ENCODE measurements around the gene EXOSC3. TPM values are rescaled to one million over a fixed set of nuclear protein-coding genes. Genes with fewer than 3 reads are reported as not detected.

EXOSC3 gene
- total and polyA plus RNA-seq, 10 of the 15 experiments (the other 5 are each of a cell fraction or from before 2014, with no cell fraction given): 8.2 to 161 (median 61.4) TPM

DNA sequence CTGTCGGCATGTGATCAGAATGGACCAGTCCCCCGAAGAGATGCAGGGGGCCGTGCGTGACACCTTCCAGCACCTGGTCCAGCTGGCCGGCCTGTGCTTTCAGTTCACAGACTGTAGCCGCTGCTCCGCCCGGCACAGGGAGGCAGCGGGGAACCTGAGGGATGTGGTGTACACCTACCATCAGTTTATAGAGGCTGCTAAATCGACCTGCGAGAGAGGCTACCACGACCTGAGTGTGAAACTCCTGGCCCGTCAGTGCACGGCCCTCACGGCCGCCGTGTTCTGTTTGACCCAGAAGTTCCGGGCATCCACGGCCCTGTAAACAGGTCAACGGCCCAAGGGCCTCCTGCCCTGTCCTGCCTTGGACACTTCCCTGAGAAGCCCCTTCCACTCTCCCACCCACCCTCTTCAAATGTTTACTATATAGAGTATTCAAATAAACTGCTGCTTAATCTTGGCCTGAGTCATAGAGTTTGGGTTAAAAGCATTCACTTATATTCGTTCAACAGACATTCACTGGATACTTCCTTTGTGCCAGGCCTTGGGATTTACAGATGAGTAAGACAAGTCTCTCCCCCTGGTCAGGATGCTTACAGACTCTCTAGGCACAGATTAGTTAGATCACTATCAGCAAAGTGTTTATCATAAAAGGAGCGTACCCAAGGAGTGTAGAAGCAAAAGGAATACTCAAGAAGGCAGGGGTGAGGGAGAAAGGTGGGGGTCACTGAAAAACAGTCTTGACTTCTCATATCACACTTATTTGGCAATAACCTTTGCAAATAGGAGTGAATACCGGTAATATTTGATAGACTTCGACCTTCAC is 38.2 kb downstream of the EXOSC3 start (continued):
- TF ChIP-seq, protein P1, sequence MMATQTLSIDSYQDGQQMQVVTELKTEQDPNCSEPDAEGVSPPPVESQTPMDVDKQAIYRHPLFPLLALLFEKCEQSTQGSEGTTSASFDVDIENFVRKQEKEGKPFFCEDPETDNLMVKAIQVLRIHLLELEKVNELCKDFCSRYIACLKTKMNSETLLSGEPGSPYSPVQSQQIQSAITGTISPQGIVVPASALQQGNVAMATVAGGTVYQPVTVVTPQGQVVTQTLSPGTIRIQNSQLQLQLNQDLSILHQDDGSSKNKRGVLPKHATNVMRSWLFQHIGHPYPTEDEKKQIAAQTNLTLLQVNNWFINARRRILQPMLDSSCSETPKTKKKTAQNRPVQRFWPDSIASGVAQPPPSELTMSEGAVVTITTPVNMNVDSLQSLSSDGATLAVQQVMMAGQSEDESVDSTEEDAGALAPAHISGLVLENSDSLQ (IDR thresholded peaks at IDR 0.05): no peak

DNA sequence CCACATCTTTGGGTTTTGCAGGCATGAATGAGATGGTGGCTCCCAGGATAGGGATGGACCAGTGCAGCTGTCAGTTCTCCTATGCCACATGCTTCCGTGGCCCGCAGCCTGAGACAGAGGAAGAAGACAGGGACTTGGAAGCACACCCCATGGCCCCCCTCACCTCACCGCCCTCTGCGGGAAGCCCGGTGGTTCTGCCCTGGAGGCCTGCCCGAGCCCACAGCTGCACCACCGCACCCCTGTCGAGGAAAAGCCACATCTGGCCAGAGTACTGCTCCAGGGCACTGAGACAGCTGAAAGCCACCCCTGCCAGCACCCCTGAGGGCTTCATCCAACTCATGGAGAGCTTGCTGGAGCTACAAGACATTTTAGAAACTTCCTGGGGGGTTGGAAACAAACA is 38.9 kb downstream of the EXOSC3 start:
- in situ Hi-C loops (cut with MboI) (no loop called here), intact Hi-C loops (cut with micrococcal nuclease; ENCODE audit: unreplicated experiment) (loop anchor here (2.0 to 10.0 kb wide), 3 partner anchors 263 to 617 kb away; partner anchors contain the start of gene SHB)
- ChIA-PET SMC1A (ENCODE audit: uncharacterized antibody, unreplicated experiment) (interaction anchor here (0.9 to 1.5 kb wide), 2 partner anchors 12 to 156 kb away, joined by 3 read pairs; no protein-coding TSS in a partner anchor), POLR2A (interaction anchor here (0.6 to 1.0 kb wide), 2 partner anchors 12 to 66 kb away, joined by 3 read pairs; no protein-coding TSS in a partner anchor), RAD21 (ENCODE audit: unreplicated experiment) (interaction anchor here (0.5 kb wide), 1 partner anchor 147 kb away, joined by 3 read pairs; no protein-coding TSS in a partner anchor), CTCF (interaction anchor here (0.9 to 1.3 kb wide), 3 partner anchors 22 to 157 kb away, joined by 3 to 4 read pairs (median 3); no protein-coding TSS in a partner anchor)
- H3K4me3 ChIP-seq: no peak overlapping the region
- no peaks in the 10 kb centered on the region for H4K20me1 ChIP-seq (ENCODE audit: control insufficient read depth, insufficient read depth)
- no peak for ATAC-seq
- no peak overlapping the region for H3K9ac ChIP-seq (ENCODE audit: control insufficient read depth, insufficient read depth, low read length)
- no peaks in the 10 kb centered on the region for H3K27me3 ChIP-seq (replicated peaks in 1 of 2; ENCODE audit: control insufficient read depth in 2 of 2, insufficient read depth in 2 of 2, low read length in 1 of 2)
- no peaks in the 10 kb centered on the region for H3K79me2 ChIP-seq (ENCODE audit: control insufficient read depth, insufficient read depth, low read length)
- H3K36me3 ChIP-seq (ENCODE audit: control insufficient read depth in 2 of 2, insufficient read depth in 2 of 2, low read length in 1 of 2): no peaks in the 10 kb centered on the region
- DNase-seq (ENCODE audit: low read depth, low spot score): no peak
- no TSS peak for BruUV-seq (replicated peaks)
- no peaks in the 10 kb centered on the region for H3K4me1 ChIP-seq (ENCODE audit: control insufficient read depth, insufficient read depth, low read length)
- no peak for FAIRE-seq
- no peak overlapping the region for H3K27ac ChIP-seq (ENCODE audit: control insufficient read depth, insufficient read depth)
- no peak overlapping the region for H2AFZ ChIP-seq (ENCODE audit: control insufficient read depth, low read depth, low read length)
- H3K4me2 ChIP-seq (ENCODE audit: control insufficient read depth, insufficient read depth): no peak overlapping the region
- no peaks in the 10 kb centered on the region for H3K9me3 ChIP-seq (replicated peaks; ENCODE audit: control insufficient read depth, insufficient read depth, low read length)
- 38% methylated on average over 8 of the region's 8 CpGs for WGBS (ENCODE audit: insufficient coverage, insufficient replicate concordance, low lambda C conversion rate, missing lambda C conversion rate)
- TF ChIP-seq STAT3 (IDR thresholded peaks at IDR 0.05; ENCODE audit: low read depth, low read length) (no peak), GATAD2B (conservative IDR thresholded peaks at IDR 0.05; ENCODE audit: low read depth) (no peak), EZH2 (IDR thresholded peaks at IDR 0.05; ENCODE audit: borderline replicate concordance, control insufficient read depth, low read depth, low read length) (no peak), KLF5 (IDR thresholded peaks at IDR 0.05; ENCODE audit: partially characterized antibody) (no peak), TBL1XR1 (IDR thresholded peaks at IDR 0.05; ENCODE audit: low read depth, low read length) (no peak), ZNF24 (IDR thresholded peaks at IDR 0.05) (no peak), BMI1 (IDR thresholded peaks at IDR 0.05; ENCODE audit: borderline replicate concordance) (no peak)
- TF ChIP-seq, protein P2, sequence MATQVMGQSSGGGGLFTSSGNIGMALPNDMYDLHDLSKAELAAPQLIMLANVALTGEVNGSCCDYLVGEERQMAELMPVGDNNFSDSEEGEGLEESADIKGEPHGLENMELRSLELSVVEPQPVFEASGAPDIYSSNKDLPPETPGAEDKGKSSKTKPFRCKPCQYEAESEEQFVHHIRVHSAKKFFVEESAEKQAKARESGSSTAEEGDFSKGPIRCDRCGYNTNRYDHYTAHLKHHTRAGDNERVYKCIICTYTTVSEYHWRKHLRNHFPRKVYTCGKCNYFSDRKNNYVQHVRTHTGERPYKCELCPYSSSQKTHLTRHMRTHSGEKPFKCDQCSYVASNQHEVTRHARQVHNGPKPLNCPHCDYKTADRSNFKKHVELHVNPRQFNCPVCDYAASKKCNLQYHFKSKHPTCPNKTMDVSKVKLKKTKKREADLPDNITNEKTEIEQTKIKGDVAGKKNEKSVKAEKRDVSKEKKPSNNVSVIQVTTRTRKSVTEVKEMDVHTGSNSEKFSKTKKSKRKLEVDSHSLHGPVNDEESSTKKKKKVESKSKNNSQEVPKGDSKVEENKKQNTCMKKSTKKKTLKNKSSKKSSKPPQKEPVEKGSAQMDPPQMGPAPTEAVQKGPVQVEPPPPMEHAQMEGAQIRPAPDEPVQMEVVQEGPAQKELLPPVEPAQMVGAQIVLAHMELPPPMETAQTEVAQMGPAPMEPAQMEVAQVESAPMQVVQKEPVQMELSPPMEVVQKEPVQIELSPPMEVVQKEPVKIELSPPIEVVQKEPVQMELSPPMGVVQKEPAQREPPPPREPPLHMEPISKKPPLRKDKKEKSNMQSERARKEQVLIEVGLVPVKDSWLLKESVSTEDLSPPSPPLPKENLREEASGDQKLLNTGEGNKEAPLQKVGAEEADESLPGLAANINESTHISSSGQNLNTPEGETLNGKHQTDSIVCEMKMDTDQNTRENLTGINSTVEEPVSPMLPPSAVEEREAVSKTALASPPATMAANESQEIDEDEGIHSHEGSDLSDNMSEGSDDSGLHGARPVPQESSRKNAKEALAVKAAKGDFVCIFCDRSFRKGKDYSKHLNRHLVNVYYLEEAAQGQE (IDR thresholded peaks at IDR 0.05; ENCODE audit: low read depth, low read length): no peak
- TF ChIP-seq, protein P3, sequence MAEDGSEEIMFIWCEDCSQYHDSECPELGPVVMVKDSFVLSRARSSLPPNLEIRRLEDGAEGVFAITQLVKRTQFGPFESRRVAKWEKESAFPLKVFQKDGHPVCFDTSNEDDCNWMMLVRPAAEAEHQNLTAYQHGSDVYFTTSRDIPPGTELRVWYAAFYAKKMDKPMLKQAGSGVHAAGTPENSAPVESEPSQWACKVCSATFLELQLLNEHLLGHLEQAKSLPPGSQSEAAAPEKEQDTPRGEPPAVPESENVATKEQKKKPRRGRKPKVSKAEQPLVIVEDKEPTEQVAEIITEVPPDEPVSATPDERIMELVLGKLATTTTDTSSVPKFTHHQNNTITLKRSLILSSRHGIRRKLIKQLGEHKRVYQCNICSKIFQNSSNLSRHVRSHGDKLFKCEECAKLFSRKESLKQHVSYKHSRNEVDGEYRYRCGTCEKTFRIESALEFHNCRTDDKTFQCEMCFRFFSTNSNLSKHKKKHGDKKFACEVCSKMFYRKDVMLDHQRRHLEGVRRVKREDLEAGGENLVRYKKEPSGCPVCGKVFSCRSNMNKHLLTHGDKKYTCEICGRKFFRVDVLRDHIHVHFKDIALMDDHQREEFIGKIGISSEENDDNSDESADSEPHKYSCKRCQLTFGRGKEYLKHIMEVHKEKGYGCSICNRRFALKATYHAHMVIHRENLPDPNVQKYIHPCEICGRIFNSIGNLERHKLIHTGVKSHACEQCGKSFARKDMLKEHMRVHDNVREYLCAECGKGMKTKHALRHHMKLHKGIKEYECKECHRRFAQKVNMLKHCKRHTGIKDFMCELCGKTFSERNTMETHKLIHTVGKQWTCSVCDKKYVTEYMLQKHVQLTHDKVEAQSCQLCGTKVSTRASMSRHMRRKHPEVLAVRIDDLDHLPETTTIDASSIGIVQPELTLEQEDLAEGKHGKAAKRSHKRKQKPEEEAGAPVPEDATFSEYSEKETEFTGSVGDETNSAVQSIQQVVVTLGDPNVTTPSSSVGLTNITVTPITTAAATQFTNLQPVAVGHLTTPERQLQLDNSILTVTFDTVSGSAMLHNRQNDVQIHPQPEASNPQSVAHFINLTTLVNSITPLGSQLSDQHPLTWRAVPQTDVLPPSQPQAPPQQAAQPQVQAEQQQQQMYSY (CRISPR knock-in tag; IDR thresholded peaks at IDR 0.05): no peak
